ENCODE results near the gene HNF1B. TPM values are rescaled to one million over a fixed set of nuclear protein-coding genes. Genes with fewer than 3 reads are reported as not detected.

Gene HNF1B
- total RNA-seq, 1 experiment from 2014 or later: not detected

- Histone ChIP-seq H3K27ac (no peak overlapping the region), H3K4me3 (no peak overlapping the region), H2AFZ (no peak overlapping the region), H3K9me3 (ENCODE audit: insufficient read depth, low read depth) (no peaks in the 10 kb centered on the region), H3F3A (ENCODE audit: insufficient read depth, low read depth) (no peaks in the 10 kb centered on the region), H4K20me1 (ENCODE audit: insufficient read depth) (no peaks in the 10 kb centered on the region), H3K9me2 (ENCODE audit: insufficient read depth) (no peaks in the 10 kb centered on the region), H3K27me3 (ENCODE audit: insufficient read depth, low read depth) (peaks cover 37% of the 10 kb centered on the region), H3K4me1 (replicated peaks; ENCODE audit: insufficient read depth) (no peaks in the 10 kb centered on the region), H3K36me3 (ENCODE audit: low read depth) (no peaks in the 10 kb centered on the region), H3K79me2 (ENCODE audit: low read depth) (no peaks in the 10 kb centered on the region), H3K4me2 (no peak overlapping the region)
- no peak for DNase-seq
- intact Hi-C loops (cut with micrococcal nuclease; ENCODE audit: unreplicated experiment): no loop called here
- POLR2A ChIA-PET (ENCODE audit: unreplicated experiment): no interaction called here
- TF ChIP-seq EZH2 (IDR thresholded peaks at IDR 0.05; ENCODE audit: low read depth) (no peak), CTCF (conservative IDR thresholded peaks at IDR 0.05) (no peak)
- BruUV-seq (replicated peaks): no TSS peak
- CTCF ChIA-PET: no interaction called here
Observed at GRCh38 chr17:37744633-37744927, 279 bp downstream of the HNF1B start.

GRCh38 chr17:37743875-37744632 lies 805 bp downstream of the HNF1B start:
- Histone ChIP-seq H3K4me2 (no peak overlapping the region), H3K4me1 (replicated peaks; ENCODE audit: insufficient read depth) (no peaks in the 10 kb centered on the region), H3K36me3 (ENCODE audit: low read depth) (no peaks in the 10 kb centered on the region), H3K9me2 (ENCODE audit: insufficient read depth) (no peaks in the 10 kb centered on the region), H3K4me3 (no peak overlapping the region), H2AFZ (no peak overlapping the region), H3K79me2 (ENCODE audit: low read depth) (no peaks in the 10 kb centered on the region), H3K9me3 (ENCODE audit: insufficient read depth, low read depth) (no peaks in the 10 kb centered on the region), H3K27ac (no peak overlapping the region), H4K20me1 (ENCODE audit: insufficient read depth) (no peaks in the 10 kb centered on the region), H3K27me3 (ENCODE audit: insufficient read depth, low read depth) (peaks cover 42% of the 10 kb centered on the region), H3F3A (ENCODE audit: insufficient read depth, low read depth) (no peaks in the 10 kb centered on the region)
- intact Hi-C loops (cut with micrococcal nuclease; ENCODE audit: unreplicated experiment): no loop called here
- TF ChIP-seq EZH2 (IDR thresholded peaks at IDR 0.05; ENCODE audit: low read depth) (no peak), CTCF (conservative IDR thresholded peaks at IDR 0.05) (no peak)
- no peak for DNase-seq
- ChIA-PET CTCF (no interaction called here), POLR2A (ENCODE audit: unreplicated experiment) (no interaction called here)
- BruUV-seq (replicated peaks): no TSS peak

GRCh38 chr17:37743612-37743874 lies 1.3 kb downstream of the HNF1B start:
- H3K4me2 ChIP-seq: no peak overlapping the region
- no peak overlapping the region for H2AFZ ChIP-seq
- CTCF ChIA-PET: no interaction called here
- no peak overlapping the region for H3K27ac ChIP-seq
- peaks cover 47% of the 10 kb centered on the region for H3K27me3 ChIP-seq (ENCODE audit: insufficient read depth, low read depth)
- BruUV-seq (replicated peaks): no TSS peak
- H3K79me2 ChIP-seq (ENCODE audit: low read depth): no peaks in the 10 kb centered on the region
- intact Hi-C loops (cut with micrococcal nuclease; ENCODE audit: unreplicated experiment): no loop called here
- no peaks in the 10 kb centered on the region for H3K9me3 ChIP-seq (ENCODE audit: insufficient read depth, low read depth)
- H3K4me3 ChIP-seq: no peak overlapping the region
- no peaks in the 10 kb centered on the region for H3K4me1 ChIP-seq (replicated peaks; ENCODE audit: insufficient read depth)
- TF ChIP-seq CTCF (conservative IDR thresholded peaks at IDR 0.05) (no peak), EZH2 (IDR thresholded peaks at IDR 0.05; ENCODE audit: low read depth) (no peak)
- no peaks in the 10 kb centered on the region for H3K9me2 ChIP-seq (ENCODE audit: insufficient read depth)
- no peaks in the 10 kb centered on the region for H4K20me1 ChIP-seq (ENCODE audit: insufficient read depth)
- H3F3A ChIP-seq (ENCODE audit: insufficient read depth, low read depth): no peaks in the 10 kb centered on the region
- H3K36me3 ChIP-seq (ENCODE audit: low read depth): no peaks in the 10 kb centered on the region
- DNase-seq: no peak
- POLR2A ChIA-PET (ENCODE audit: unreplicated experiment): no interaction called here
